Testis (tissue), 3 donors: Measurements from ENCODE around the gene FREY1. TPM values are rescaled to one million over a fixed set of nuclear protein-coding genes. Genes with fewer than 3 reads are reported as not detected.

Experiments used
- DNase-seq: peaks from one replicate; pipeline ENCODE4 v3.0.0-alpha.2; 2019
- H3K27ac ChIP-seq, 2 donors: fragments of 200-600 bp; sonication (generic); one replicate each; pipeline ENCODE4 v1.5.1; 2019
- H3K27me3 ChIP-seq: fragments of 200-600 bp; sonication (generic); one replicate; pipeline ENCODE4 v1.5.1; 2019
- H3K36me3 ChIP-seq: fragments of 200-600 bp; sonication (generic); one replicate; pipeline ENCODE4 v1.5.1; 2017; ENCODE audit warnings: low read depth; ENCODE audit errors: missing control alignments
- H3K4me1 ChIP-seq: fragments of 200-600 bp; sonication (generic); one replicate; pipeline ENCODE4 v1.5.1; 2019
- H3K4me3 ChIP-seq, 2 donors: fragments of 200-600 bp; sonication (generic); one replicate each; pipeline ENCODE4 v1.5.1; 2017 to 2019
- H3K9me3 ChIP-seq: fragments of 200-600 bp; sonication (generic); one replicate; pipeline ENCODE4 v1.5.1; 2017
- CTCF ChIP-seq, 3 experiments: fragments of 450-650 bp in 2 of 3; fragments of 200-600 bp in 1 of 3; sonication (generic) in 1 of 3; IDR thresholded peaks; one replicate each; pipeline ENCODE4 v1.5.1; 2016 to 2019; ENCODE audit warnings: antibody characterized with exemption in 3 of 3, mild to moderate bottlenecking in 2 of 3, moderate library complexity in 1 of 3
- POLR2A ChIP-seq: fragments of 450-650 bp; IDR thresholded peaks from one replicate; pipeline ENCODE4 v1.6.1; 2017; ENCODE audit warnings: antibody characterized with exemption, mild to moderate bottlenecking, moderate library complexity
- WGBS, 2 donors: methylation state at CpG; one replicate each; pipeline ENCODE4 v1.1.5; 2018; 5-methylcytosine and 5-hydroxymethylcytosine counted together
- intact Hi-C: fragments of 100-400 bp; cut with DNase I; formaldehyde crosslinking; loops from one replicate; pipeline ENCODE4 v1.15.1; 2023; ENCODE audit warnings: low total_unique reads
- polyA plus RNA-seq: library from polyadenylated mRNA; stranded (reverse); fragments of 350-450 nt; fragmentation: Illumina TruSeq; extraction: RNeasy Lipid Tissue Mini Kit (QIAGEN cat#74804); gene quantifications from one replicate; pipeline ENCODE4 v1.2.3, GENCODE V29; 2014; ENCODE audit warnings: low read depth, low replicate concordance; ENCODE audit not compliant: insufficient read depth
- total RNA-seq, 2 donors: library from RNA; depleted of rRNA; stranded (reverse); fragments of >200 nt; gene quantifications; one replicate each; pipeline ENCODE4 v1.2.3, GENCODE V29; 2016

Gene FREY1
- total and polyA plus RNA-seq, 3 donors from 2014 or later: 19.2 to 59.2 (median 22.7) TPM

- H3K27me3 ChIP-seq: no peaks in the 10 kb centered on the region
- no peaks in the 10 kb centered on the region for H3K36me3 ChIP-seq
- DNase-seq: peak; percentile 65
- intact Hi-C loops: no loop called here
- no peaks in the 10 kb centered on the region for H3K4me1 ChIP-seq
- no peaks in the 10 kb centered on the region for H3K9me3 ChIP-seq
- no peak within 1 kb of the TSS for H3K27ac ChIP-seq
- peak within 1 kb of the TSS; percentile 54 to 62 for H3K4me3 ChIP-seq
- TF ChIP-seq CTCF (IDR thresholded peaks at IDR 0.05) (no peak), POLR2A (no peak)
- 5 to 7% methylated on average over 3 to 26 of the region's 73 CpGs for WGBS, 2 donors
Observed at GRCh38 chr11:45885274-45885920, 21.7 kb downstream of the FREY1 start, which contains the start of gene MAPK8IP1. Gene MAPK8IP1, plus strand, starts transcription at chr11:45885651. Its CDS starts 170 bp downstream, at chr11:45885821.

- no peaks in the 10 kb centered on the region for H3K9me3 ChIP-seq
- no peaks in the 10 kb centered on the region for H3K36me3 ChIP-seq
- TF ChIP-seq POLR2A (no peak), CTCF (IDR thresholded peaks at IDR 0.05) (no peak)
- DNase-seq: no peak
- no peak overlapping the region for H3K4me3 ChIP-seq
- intact Hi-C loops: no loop called here
- no peak overlapping the region for H3K27ac ChIP-seq
- no peaks in the 10 kb centered on the region for H3K27me3 ChIP-seq
- WGBS, 2 donors: 80 to 85% methylated on average over 10 of the region's 10 CpGs
- H3K4me1 ChIP-seq: no peaks in the 10 kb centered on the region
Observed at GRCh38 chr11:45884596-45885185, 22.4 kb downstream of the FREY1 start.

- no peaks in the 10 kb centered on the region for H3K36me3 ChIP-seq
- H3K27me3 ChIP-seq: no peaks in the 10 kb centered on the region
- no peak for TF ChIP-seq POLR2A
- no peak for TF ChIP-seq CTCF (IDR thresholded peaks at IDR 0.05)
- no peak for DNase-seq
- no peak overlapping the region for H3K4me3 ChIP-seq
- WGBS, 2 donors: 65 to 82% methylated on average over 4 to 6 of the region's 6 CpGs
- no peaks in the 10 kb centered on the region for H3K9me3 ChIP-seq
- no peaks in the 10 kb centered on the region for H3K4me1 ChIP-seq
- no peak overlapping the region for H3K27ac ChIP-seq
- intact Hi-C loops: no loop called here
Observed at GRCh38 chr11:45881708-45882368, 25.2 kb downstream of the FREY1 start.

GRCh38 chr11:45880772-45881570, 26.1 kb downstream of the FREY1 start:
- DNase-seq: no peak
- Histone ChIP-seq H3K4me1 (no peaks in the 10 kb centered on the region), H3K27ac (no peak overlapping the region), H3K36me3 (no peaks in the 10 kb centered on the region), H3K27me3 (no peaks in the 10 kb centered on the region), H3K9me3 (no peaks in the 10 kb centered on the region), H3K4me3 (no peak overlapping the region)
- 67 to 72% methylated on average over 13 to 15 of the region's 15 CpGs for WGBS, 2 donors
- intact Hi-C loops: no loop called here
- TF ChIP-seq CTCF (IDR thresholded peaks at IDR 0.05) (no peak), POLR2A (no peak)
